Panc1 (cell line): Measurements from ENCODE around the gene HELB.
A peak's percentile ranks its signal among the peaks of the same experiment; 100 is the strongest.

Experiments
- CTCF ChIP-seq: fragments of 450-650 bp; IDR thresholded peaks from 2 replicates; pipeline ENCODE4 v1.5.1; 2017; ENCODE audit warnings: mild to moderate bottlenecking
- POLR2AphosphoS5 ChIP-seq: IDR thresholded peaks from 2 replicates; pipeline ENCODE4 v1.6.1; 2012; ENCODE audit warnings: mild to moderate bottlenecking, low read depth, low read length, moderate library complexity
- REST ChIP-seq, 2 experiments: IDR thresholded peaks; 2 replicates each; pipeline ENCODE4 v1.6.1; 2011 to 2012; ENCODE audit warnings: low read depth in 2 of 2, control low read depth in 1 of 2, low read length in 1 of 2, mild to moderate bottlenecking in 1 of 2, moderate library complexity in 1 of 2; ENCODE audit not compliant: insufficient read depth in 1 of 2
- TCF7L2 ChIP-seq: IDR thresholded peaks from 2 replicates; pipeline ENCODE4 v1.6.1; 2011; ENCODE audit warnings: mild to moderate bottlenecking, low read depth, low read length, inconsistent platforms

- TF ChIP-seq TCF7L2 (no peak), CTCF (peak; percentile 72), POLR2AphosphoS5 (no peak), REST (IDR thresholded peaks at IDR 0.05; ENCODE audit: insufficient read depth in 1 of 2, low read depth in 2 of 2, low read length in 1 of 2) (no peak)
These were observed 49.9 kb downstream of the HELB start for GRCh38 chr12:66352197-66352596.
